T-helper 1 cell (primary cell): ENCODE measurements around the gene DNAJA1.
A peak's percentile ranks its signal among the peaks of the same experiment; 100 is the strongest.
"Not testable (repeated sequence)": the region's sequence is repeated elsewhere in the genome, so short reads cannot be mapped to it uniquely, and the experiment has no call there.

Experiments used
- DNase-seq, 5 donors: peaks; one replicate each; pipeline ENCODE4 v3.0.0-alpha.2; 2012 to 2020
- total RNA-seq, 4 donors: gene quantifications; one replicate each; lab custom pipeline; 2026; lab: John Stamatoyannopoulos, UW

The DNAJA1 gene
- 670 to 1,232 (median 941) reads per million in 4 donors for total RNA-seq

- peak; percentile 90 to 97 (median 92) for DNase-seq
Observed at GRCh38 chr9:33024966-33025571, at the start of gene DNAJA1. Gene DNAJA1, plus strand, starts transcription at chr9:33025273. Its CDS starts 1,212 bp downstream, at chr9:33026485.

- no peak for DNase-seq
Observed at GRCh38 chr9:32978051-32978450, 47.0 kb upstream of the DNAJA1 start.

- DNase-seq: no peak
Observed at GRCh38 chr9:32986971-32987370, 38.1 kb upstream of the DNAJA1 start.

- DNase-seq: no peak
Observed at GRCh38 chr9:32989660-32990059, 35.4 kb upstream of the DNAJA1 start.

- no peak for DNase-seq
Observed at GRCh38 chr9:32991897-32992594, 33.0 kb upstream of the DNAJA1 start.

- DNase-seq: no peak
Observed at GRCh38 chr9:32992595-32993238, 32.4 kb upstream of the DNAJA1 start.

GRCh38 chr9:33000682-33001055, 24.4 kb upstream of the DNAJA1 start:
- peak in 3 of 5 donors; percentile 14 to 42 (median 15) for DNase-seq

GRCh38 chr9:33005335-33005734, 19.7 kb upstream of the DNAJA1 start:
- not testable (repeated sequence) for DNase-seq

GRCh38 chr9:33007755-33008154, 17.3 kb upstream of the DNAJA1 start:
- DNase-seq: no peak

- no peak for DNase-seq
Observed at GRCh38 chr9:33011831-33012230, 13.2 kb upstream of the DNAJA1 start.

GRCh38 chr9:33012328-33013069, 12.6 kb upstream of the DNAJA1 start:
- DNase-seq: no peak

- DNase-seq: no peak
Observed at GRCh38 chr9:33013962-33014664, 11.0 kb upstream of the DNAJA1 start.

- DNase-seq: no peak
Observed at GRCh38 chr9:33014665-33015014, 10.4 kb upstream of the DNAJA1 start.

- DNase-seq: no peak
Observed at GRCh38 chr9:33017283-33018041, 7.6 kb upstream of the DNAJA1 start.

GRCh38 chr9:33019797-33020196, 5.3 kb upstream of the DNAJA1 start:
- DNase-seq: no peak

- DNase-seq: no peak
Observed at GRCh38 chr9:33022303-33022702, 2.8 kb upstream of the DNAJA1 start.

GRCh38 chr9:33022755-33023154, 2.3 kb upstream of the DNAJA1 start:
- no peak for DNase-seq

- DNase-seq: no peak
Observed at GRCh38 chr9:33023661-33024060, 1.4 kb upstream of the DNAJA1 start.

- DNase-seq: peak in 1 of 5 donors; percentile 11
Observed at GRCh38 chr9:33024126-33024965, 727 bp upstream of the DNAJA1 start.

- peak; percentile 71 to 80 (median 77) for DNase-seq
Observed at GRCh38 chr9:33025572-33026342, 684 bp downstream of the DNAJA1 start.
